OCI-LY3 (cell line): ENCODE results near the gene INPP5E.

ENCODE experiments used
- CTCF ChIP-seq: fragments of 200-600, 300-600 bp; sonication (generic); IDR thresholded peaks from 2 replicates; pipeline ENCODE4 v1.5.1; 2014; ENCODE audit warnings: antibody characterized with exemption, low read length, low read depth
- EZH2phosphoT487 ChIP-seq: fragments of 200-600 bp; shearing (Covaris generic); IDR thresholded peaks from 2 replicates; pipeline ENCODE4 v1.6.1; 2018; ENCODE audit warnings: antibody characterized with exemption, mixed run types, low read depth

- TF ChIP-seq CTCF: no peak
- no peak for TF ChIP-seq EZH2phosphoT487
Measured at GRCh38 chr9:136453326-136453725, 13.7 kb upstream of the INPP5E start.
